Measurements from ENCODE around the gene LTO1. TPM values are rescaled to one million over a fixed set of nuclear protein-coding genes. Genes with fewer than 3 reads are reported as not detected.
A peak's percentile ranks its signal among the peaks of the same experiment; 100 is the strongest.

Gene LTO1
- total RNA-seq, 1 donor from 2014 or later = 26.6 TPM

DNA sequence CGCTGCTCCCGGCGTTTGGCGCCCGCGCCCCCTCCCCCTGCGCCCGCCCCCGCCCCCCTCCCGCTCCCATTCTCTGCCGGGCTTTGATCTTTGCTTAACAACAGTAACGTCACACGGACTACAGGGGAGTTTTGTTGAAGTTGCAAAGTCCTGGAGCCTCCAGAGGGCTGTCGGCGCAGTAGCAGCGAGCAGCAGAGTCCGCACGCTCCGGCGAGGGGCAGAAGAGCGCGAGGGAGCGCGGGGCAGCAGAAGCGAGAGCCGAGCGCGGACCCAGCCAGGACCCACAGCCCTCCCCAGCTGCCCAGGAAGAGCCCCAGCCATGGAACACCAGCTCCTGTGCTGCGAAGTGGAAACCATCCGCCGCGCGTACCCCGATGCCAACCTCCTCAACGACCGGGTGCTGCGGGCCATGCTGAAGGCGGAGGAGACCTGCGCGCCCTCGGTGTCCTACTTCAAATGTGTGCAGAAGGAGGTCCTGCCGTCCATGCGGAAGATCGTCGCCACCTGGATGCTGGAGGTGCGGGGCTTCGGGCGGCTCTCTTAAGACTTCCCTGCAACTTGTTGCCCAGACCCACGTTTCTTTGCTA lies 34.1 kb downstream of the LTO1 start, which contains the start of gene CCND1:
Gene CCND1 (plus strand): TSS at position 162 of the 587 bp plus-strand sequence. CDS start 158 bp downstream, at position 320.
- H3K27ac Mint-ChIP-seq (ENCODE audit: unreplicated experiment) = peak within 1 kb of the TSS; percentile 96
- peaks cover 51% of the 10 kb centered on the region for H3K4me1 Mint-ChIP-seq
- no peaks in the 10 kb centered on the region for H3K9me3 Mint-ChIP-seq

DNA sequence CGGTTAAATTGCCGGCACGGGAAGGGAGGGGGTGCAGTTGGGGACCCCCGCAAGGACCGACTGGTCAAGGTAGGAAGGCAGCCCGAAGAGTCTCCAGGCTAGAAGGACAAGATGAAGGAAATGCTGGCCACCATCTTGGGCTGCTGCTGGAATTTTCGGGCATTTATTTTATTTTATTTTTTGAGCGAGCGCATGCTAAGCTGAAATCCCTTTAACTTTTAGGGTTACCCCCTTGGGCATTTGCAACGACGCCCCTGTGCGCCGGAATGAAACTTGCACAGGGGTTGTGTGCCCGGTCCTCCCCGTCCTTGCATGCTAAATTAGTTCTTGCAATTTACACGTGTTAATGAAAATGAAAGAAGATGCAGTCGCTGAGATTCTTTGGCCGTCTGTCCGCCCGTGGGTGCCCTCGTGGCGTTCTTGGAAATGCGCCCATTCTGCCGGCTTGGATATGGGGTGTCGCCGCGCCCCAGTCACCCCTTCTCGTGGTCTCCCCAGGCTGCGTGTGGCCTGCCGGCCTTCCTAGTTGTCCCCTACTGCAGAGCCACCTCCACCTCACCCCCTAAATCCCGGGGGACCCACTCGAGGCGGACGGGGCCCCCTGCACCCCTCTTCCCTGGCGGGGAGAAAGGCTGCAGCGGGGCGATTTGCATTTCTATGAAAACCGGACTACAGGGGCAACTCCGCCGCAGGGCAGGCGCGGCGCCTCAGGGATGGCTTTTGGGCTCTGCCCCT lies 34.7 kb downstream of the LTO1 start:
- no peaks in the 10 kb centered on the region for H3K9me3 Mint-ChIP-seq
- peak overlapping the region; percentile 95 for H3K4me3 Mint-ChIP-seq
- TF ChIP-seq, protein P1, sequence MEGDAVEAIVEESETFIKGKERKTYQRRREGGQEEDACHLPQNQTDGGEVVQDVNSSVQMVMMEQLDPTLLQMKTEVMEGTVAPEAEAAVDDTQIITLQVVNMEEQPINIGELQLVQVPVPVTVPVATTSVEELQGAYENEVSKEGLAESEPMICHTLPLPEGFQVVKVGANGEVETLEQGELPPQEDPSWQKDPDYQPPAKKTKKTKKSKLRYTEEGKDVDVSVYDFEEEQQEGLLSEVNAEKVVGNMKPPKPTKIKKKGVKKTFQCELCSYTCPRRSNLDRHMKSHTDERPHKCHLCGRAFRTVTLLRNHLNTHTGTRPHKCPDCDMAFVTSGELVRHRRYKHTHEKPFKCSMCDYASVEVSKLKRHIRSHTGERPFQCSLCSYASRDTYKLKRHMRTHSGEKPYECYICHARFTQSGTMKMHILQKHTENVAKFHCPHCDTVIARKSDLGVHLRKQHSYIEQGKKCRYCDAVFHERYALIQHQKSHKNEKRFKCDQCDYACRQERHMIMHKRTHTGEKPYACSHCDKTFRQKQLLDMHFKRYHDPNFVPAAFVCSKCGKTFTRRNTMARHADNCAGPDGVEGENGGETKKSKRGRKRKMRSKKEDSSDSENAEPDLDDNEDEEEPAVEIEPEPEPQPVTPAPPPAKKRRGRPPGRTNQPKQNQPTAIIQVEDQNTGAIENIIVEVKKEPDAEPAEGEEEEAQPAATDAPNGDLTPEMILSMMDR (conservative IDR thresholded peaks at IDR 0.05) = no peak
- H3K27me3 Mint-ChIP-seq (ENCODE audit: low read depth) = peaks cover 20% of the 10 kb centered on the region
- H3K36me3 Mint-ChIP-seq (ENCODE audit: low read depth) = peaks cover 11% of the 10 kb centered on the region
- peaks cover 51% of the 10 kb centered on the region for H3K4me1 Mint-ChIP-seq
- no peak for DNase-seq (ENCODE audit: low read depth, low spot score)
- H3K27ac Mint-ChIP-seq (ENCODE audit: unreplicated experiment) = peak overlapping the region; percentile 96

More for the DNA sequence above, 34.1 kb downstream of the LTO1 start, which contains the start of gene CCND1:
- peak; percentile 81 for DNase-seq (ENCODE audit: low read depth, low spot score)
- TF ChIP-seq, protein P1 (conservative IDR thresholded peaks at IDR 0.05) = peak; percentile 12
- Mint-ChIP-seq H3K36me3 (ENCODE audit: low read depth) (peaks cover 14% of the 10 kb centered on the region), H3K4me3 (peak within 1 kb of the TSS; percentile 95), H3K27me3 (ENCODE audit: low read depth) (peaks cover 26% of the 10 kb centered on the region)

DNA sequence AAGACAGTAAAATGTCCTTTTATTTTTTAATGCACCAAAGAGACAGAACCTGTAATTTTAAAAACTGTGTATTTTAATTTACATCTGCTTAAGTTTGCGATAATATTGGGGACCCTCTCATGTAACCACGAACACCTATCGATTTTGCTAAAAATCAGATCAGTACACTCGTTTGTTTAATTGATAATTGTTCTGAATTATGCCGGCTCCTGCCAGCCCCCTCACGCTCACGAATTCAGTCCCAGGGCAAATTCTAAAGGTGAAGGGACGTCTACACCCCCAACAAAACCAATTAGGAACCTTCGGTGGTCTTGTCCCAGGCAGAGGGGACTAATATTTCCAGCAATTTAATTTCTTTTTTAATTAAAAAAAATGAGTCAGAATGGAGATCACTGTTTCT lies 35.3 kb downstream of the LTO1 start:
- Mint-ChIP-seq H3K4me1 (peaks cover 49% of the 10 kb centered on the region), H3K27ac (ENCODE audit: unreplicated experiment) (peak overlapping the region; percentile 62), H3K4me3 (peak overlapping the region; percentile 95), H3K36me3 (ENCODE audit: low read depth) (peaks cover 11% of the 10 kb centered on the region), H3K9me3 (no peaks in the 10 kb centered on the region), H3K27me3 (ENCODE audit: low read depth) (peaks cover 19% of the 10 kb centered on the region)
- DNase-seq (ENCODE audit: low read depth, low spot score) = no peak
- TF ChIP-seq, protein P1 (conservative IDR thresholded peaks at IDR 0.05) = no peak

DNA sequence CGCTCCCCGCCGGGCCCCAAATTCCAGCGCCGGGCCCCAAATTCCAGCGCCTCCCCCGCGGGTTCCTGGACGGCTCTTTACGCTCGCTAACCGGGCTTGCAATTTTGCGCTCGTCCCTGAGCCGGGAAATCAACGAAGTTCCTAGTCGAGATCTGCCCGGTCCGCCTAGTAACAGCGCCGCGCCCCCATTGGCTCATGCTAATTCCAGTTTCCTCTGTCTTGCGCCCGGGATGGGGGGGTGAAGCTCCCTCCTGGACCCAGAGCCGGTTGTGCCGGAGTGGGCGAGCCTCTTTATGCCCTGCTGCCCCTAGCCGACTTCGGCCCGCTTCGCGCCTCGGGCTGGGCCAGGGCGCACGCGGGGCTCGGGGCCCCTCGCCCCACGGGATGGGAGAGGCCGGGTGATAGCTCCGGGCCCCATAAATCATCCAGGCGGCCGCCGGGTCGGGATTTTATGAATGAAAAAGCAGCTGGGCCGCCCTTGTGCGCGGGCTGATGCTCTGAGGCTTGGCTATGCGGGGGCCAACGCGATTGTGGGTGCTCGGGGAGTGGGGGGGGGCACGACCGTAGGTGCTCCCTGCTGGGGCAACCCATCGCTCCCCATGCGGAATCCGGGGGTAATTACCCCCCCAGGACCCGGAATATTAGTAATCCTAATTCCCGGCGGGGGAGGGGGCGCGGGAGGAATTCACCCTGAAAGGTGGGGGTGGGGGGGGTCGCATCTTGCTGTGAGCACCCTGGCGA lies 36.0 kb downstream of the LTO1 start:
- H3K36me3 Mint-ChIP-seq (ENCODE audit: low read depth) = peaks cover 10% of the 10 kb centered on the region
- H3K27me3 Mint-ChIP-seq (ENCODE audit: low read depth) = peaks cover 19% of the 10 kb centered on the region
- peak overlapping the region; percentile 95 for H3K4me3 Mint-ChIP-seq
- peak; percentile 91 for DNase-seq (ENCODE audit: low read depth, low spot score)
- H3K27ac Mint-ChIP-seq (ENCODE audit: unreplicated experiment) = peak overlapping the region; percentile 71
- H3K4me1 Mint-ChIP-seq = peaks cover 51% of the 10 kb centered on the region
- TF ChIP-seq, protein P1 (conservative IDR thresholded peaks at IDR 0.05) = no peak
- no peaks in the 10 kb centered on the region for H3K9me3 Mint-ChIP-seq
